ENCODE data around the gene FLNC. TPM values are rescaled to one million over a fixed set of nuclear protein-coding genes. Genes with fewer than 3 reads are reported as not detected.

Gene FLNC
- polyA plus RNA-seq, 3 donors, result 0.01 TPM; not detected in 2

GRCh38 chr7:128835231-128835751 lies 5.1 kb downstream of the FLNC start:
- no peak overlapping the region for H3K27ac Mint-ChIP-seq
- peaks cover 23 to 41% of the 10 kb centered on the region in 2 donors for H3K27me3 ChIP-seq (ENCODE audit: control insufficient read depth in 2 of 2, insufficient read depth in 2 of 2, low read length in 2 of 2)
- H3K79me2 ChIP-seq (ENCODE audit: insufficient read depth, low read length), result no peaks in the 10 kb centered on the region

DNA sequence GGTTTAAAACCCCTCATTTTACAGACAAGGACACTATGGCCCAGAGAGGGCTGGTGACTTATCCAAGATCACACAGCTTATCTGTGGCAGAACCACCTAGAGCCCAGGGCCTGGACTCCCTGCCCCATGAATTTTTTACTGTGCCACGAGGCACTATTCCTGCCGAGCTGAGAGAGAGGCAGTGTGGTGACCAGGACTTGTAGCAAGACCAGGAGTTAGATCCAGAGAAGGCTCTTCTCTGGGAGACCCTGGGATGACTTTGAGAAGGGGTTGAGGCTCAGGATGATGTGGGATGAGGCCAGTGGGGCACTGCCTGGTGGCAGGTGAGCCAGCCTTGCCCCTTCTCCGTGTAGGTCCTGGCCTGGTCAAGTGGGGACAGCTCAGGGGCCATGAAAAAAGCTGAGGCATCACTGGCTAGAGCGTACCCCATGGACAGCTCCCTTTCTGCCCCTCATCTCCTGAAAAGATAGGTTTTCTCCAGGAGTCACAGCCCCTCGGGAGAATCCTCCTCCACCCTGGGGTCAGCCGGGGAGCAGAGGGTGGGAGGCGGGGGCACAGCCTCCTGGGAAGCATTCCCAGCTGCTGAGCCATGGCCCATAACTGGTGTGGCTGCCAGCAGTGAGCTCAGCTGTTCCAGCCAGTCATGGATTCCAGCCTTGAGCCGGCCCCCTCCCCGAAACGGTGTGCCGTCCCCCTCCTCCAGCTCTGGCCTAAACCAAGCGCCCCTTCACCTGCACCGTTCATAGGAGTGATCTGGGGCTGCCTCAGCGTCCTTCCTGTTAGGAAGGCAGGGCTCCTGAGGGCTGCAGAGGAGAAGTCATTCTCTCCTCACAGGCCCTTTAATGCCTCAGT lies 5.8 kb downstream of the FLNC start:
- Histone ChIP-seq H3K79me2 (ENCODE audit: insufficient read depth, low read length) (no peaks in the 10 kb centered on the region), H3K27ac (ENCODE audit: low read depth in 1 of 2, low read length in 2 of 2) (no peak overlapping the region), H3K4me1 (ENCODE audit: control insufficient read depth in 1 of 2, insufficient read depth in 2 of 2, low read length in 2 of 2) (peaks cover 7 to 12% of the 10 kb centered on the region in 2 donors), H3K9me3 (replicated peaks in 1 of 2; ENCODE audit: control insufficient read depth in 1 of 2, insufficient read depth in 1 of 2, low read length in 2 of 2) (no peaks in the 10 kb centered on the region), H2AFZ (ENCODE audit: insufficient read depth, low read depth, low read length, poor library complexity, severe bottlenecking) (no peak overlapping the region), H3K36me3 (replicated peaks in 1 of 2; ENCODE audit: control insufficient read depth in 1 of 2, insufficient read depth in 2 of 2, low read length in 2 of 2) (no peaks in the 10 kb centered on the region), H3K27me3 (ENCODE audit: control insufficient read depth in 2 of 2, insufficient read depth in 2 of 2, low read length in 2 of 2) (peaks cover 17 to 35% of the 10 kb centered on the region in 2 donors), H3K4me3 (replicated peaks in 1 of 3; ENCODE audit: low read depth in 2 of 3, low read length in 3 of 3) (no peak overlapping the region), H3K4me2 (replicated peaks; ENCODE audit: extremely low read depth, low read length, poor library complexity, severe bottlenecking) (no peak overlapping the region), H3K9ac (ENCODE audit: insufficient read depth, low read length, poor library complexity, severe bottlenecking) (no peak overlapping the region), H4K20me1 (ENCODE audit: insufficient read depth, low read length) (no peaks in the 10 kb centered on the region)
- 95% methylated on average over 12 of the region's 14 CpGs for WGBS (ENCODE audit: insufficient coverage)
- Mint-ChIP-seq H3K9me3 (peaks cover 0 to 10% (median 2%) of the 10 kb centered on the region in 7 donors), H3K27ac (no peak overlapping the region), H3K36me3 (no peaks in the 10 kb centered on the region), H3K4me3 (no peak overlapping the region), H3K27me3 (ENCODE audit: low read depth in 3 of 3) (peaks cover 32 to 41% (median 38%) of the 10 kb centered on the region in 3 donors), H3K4me1 (peaks cover 8% of the 10 kb centered on the region)
- DNase-seq, result no peak
- intact Hi-C loops (cut with micrococcal nuclease), result no loop called here
- TF ChIP-seq, protein P1, sequence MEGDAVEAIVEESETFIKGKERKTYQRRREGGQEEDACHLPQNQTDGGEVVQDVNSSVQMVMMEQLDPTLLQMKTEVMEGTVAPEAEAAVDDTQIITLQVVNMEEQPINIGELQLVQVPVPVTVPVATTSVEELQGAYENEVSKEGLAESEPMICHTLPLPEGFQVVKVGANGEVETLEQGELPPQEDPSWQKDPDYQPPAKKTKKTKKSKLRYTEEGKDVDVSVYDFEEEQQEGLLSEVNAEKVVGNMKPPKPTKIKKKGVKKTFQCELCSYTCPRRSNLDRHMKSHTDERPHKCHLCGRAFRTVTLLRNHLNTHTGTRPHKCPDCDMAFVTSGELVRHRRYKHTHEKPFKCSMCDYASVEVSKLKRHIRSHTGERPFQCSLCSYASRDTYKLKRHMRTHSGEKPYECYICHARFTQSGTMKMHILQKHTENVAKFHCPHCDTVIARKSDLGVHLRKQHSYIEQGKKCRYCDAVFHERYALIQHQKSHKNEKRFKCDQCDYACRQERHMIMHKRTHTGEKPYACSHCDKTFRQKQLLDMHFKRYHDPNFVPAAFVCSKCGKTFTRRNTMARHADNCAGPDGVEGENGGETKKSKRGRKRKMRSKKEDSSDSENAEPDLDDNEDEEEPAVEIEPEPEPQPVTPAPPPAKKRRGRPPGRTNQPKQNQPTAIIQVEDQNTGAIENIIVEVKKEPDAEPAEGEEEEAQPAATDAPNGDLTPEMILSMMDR (IDR thresholded peaks at IDR 0.05), result no peak

More at GRCh38 chr7:128835231-128835751, 5.1 kb downstream of the FLNC start:
- Mint-ChIP-seq H3K27me3 (ENCODE audit: low read depth in 3 of 3) (peaks cover 39 to 48% (median 45%) of the 10 kb centered on the region in 3 donors), H3K36me3 (no peaks in the 10 kb centered on the region), H3K4me3 (no peak overlapping the region), H3K9me3 (peaks cover 0 to 12% (median 4%) of the 10 kb centered on the region in 7 donors), H3K4me1 (peaks cover 15% of the 10 kb centered on the region)
- H3K9ac ChIP-seq (ENCODE audit: insufficient read depth, low read length, poor library complexity, severe bottlenecking), result no peak overlapping the region
- H3K36me3 ChIP-seq (replicated peaks in 1 of 2; ENCODE audit: control insufficient read depth in 1 of 2, insufficient read depth in 2 of 2, low read length in 2 of 2), result no peaks in the 10 kb centered on the region
- H4K20me1 ChIP-seq (ENCODE audit: insufficient read depth, low read length), result no peaks in the 10 kb centered on the region
- 96% methylated on average over 14 of the region's 16 CpGs for WGBS (ENCODE audit: insufficient coverage)
- DNase-seq, result no peak
- no peak overlapping the region for H3K27ac ChIP-seq (ENCODE audit: low read depth in 1 of 2, low read length in 2 of 2)
- no peak overlapping the region for H2AFZ ChIP-seq (ENCODE audit: insufficient read depth, low read depth, low read length, poor library complexity, severe bottlenecking)
- H3K9me3 ChIP-seq (replicated peaks in 1 of 2; ENCODE audit: control insufficient read depth in 1 of 2, insufficient read depth in 1 of 2, low read length in 2 of 2), result no peaks in the 10 kb centered on the region
- intact Hi-C loops (cut with micrococcal nuclease), result no loop called here
- TF ChIP-seq, protein P1 (IDR thresholded peaks at IDR 0.05), result no peak
- H3K4me3 ChIP-seq (replicated peaks in 1 of 3; ENCODE audit: low read depth in 2 of 3, low read length in 3 of 3), result no peak overlapping the region
- H3K4me1 ChIP-seq (ENCODE audit: control insufficient read depth in 1 of 2, insufficient read depth in 2 of 2, low read length in 2 of 2), result peaks cover 15 to 19% of the 10 kb centered on the region in 2 donors
- H3K4me2 ChIP-seq (replicated peaks; ENCODE audit: extremely low read depth, low read length, poor library complexity, severe bottlenecking), result no peak overlapping the region
